NCI-H1694 (cell line): ENCODE measurements around the gene KLHDC1.
"Not testable (repeated sequence)": the region's sequence is repeated elsewhere in the genome, so short reads cannot be mapped to it uniquely, and the experiment has no call there.

Source experiments
- DNase-seq: peaks from one replicate; lab custom pipeline; 2025; lab: John Stamatoyannopoulos, UW

KLHDC1 gene

GRCh38 chr14:49692811-49693734, at the start of gene KLHDC1:
KLHDC1 (plus strand) TSS chr14:49693120; CDS start chr14:49693195, 75 bp downstream.
- peak; percentile 56 for DNase-seq

- no peak for DNase-seq
These were observed 39.4 kb upstream of the KLHDC1 start for GRCh38 chr14:49653508-49653907.

GRCh38 chr14:49654511-49654910, 38.4 kb upstream of the KLHDC1 start:
- no peak for DNase-seq

- not testable (repeated sequence) for DNase-seq
These were observed 35.4 kb upstream of the KLHDC1 start for GRCh38 chr14:49657500-49657899.

GRCh38 chr14:49659526-49660455, 33.1 kb upstream of the KLHDC1 start:
- no peak for DNase-seq

- no peak for DNase-seq
These were observed 22.4 kb upstream of the KLHDC1 start for GRCh38 chr14:49670475-49670874.

GRCh38 chr14:49673586-49673985, 19.3 kb upstream of the KLHDC1 start:
- DNase-seq, result no peak

GRCh38 chr14:49677643-49678042, 15.3 kb upstream of the KLHDC1 start:
- DNase-seq, result no peak

- DNase-seq, result no peak
These were observed 13.6 kb upstream of the KLHDC1 start for GRCh38 chr14:49679271-49679670.

- DNase-seq, result no peak
These were observed 6.5 kb upstream of the KLHDC1 start for GRCh38 chr14:49686425-49686824.

GRCh38 chr14:49687942-49688700, 4.8 kb upstream of the KLHDC1 start, which contains the start of gene POLE2:
POLE2 (minus strand) TSS chr14:49688214; CDS start chr14:49688203, 11 bp downstream.
- DNase-seq, result peak; percentile 20

- DNase-seq, result no peak
These were observed 4.3 kb upstream of the KLHDC1 start for GRCh38 chr14:49688701-49689030.

GRCh38 chr14:49691031-49691430, 1.9 kb upstream of the KLHDC1 start:
- no peak for DNase-seq

GRCh38 chr14:49692193-49692757, 645 bp upstream of the KLHDC1 start:
- DNase-seq, result no peak

- DNase-seq, result not testable (repeated sequence)
These were observed 810 bp downstream of the KLHDC1 start for GRCh38 chr14:49693735-49694124.

GRCh38 chr14:49702725-49703124, 9.8 kb downstream of the KLHDC1 start:
- DNase-seq, result no peak

- peak; percentile 76 for DNase-seq
These were observed 11.0 kb downstream of the KLHDC1 start for GRCh38 chr14:49703965-49704364.

GRCh38 chr14:49704471-49704870, 11.6 kb downstream of the KLHDC1 start:
- DNase-seq, result not testable (repeated sequence)

GRCh38 chr14:49710993-49711392, 18.1 kb downstream of the KLHDC1 start:
- DNase-seq, result not testable (repeated sequence)

GRCh38 chr14:49720744-49721143, 27.8 kb downstream of the KLHDC1 start:
- no peak for DNase-seq

GRCh38 chr14:49721733-49722435, 29.0 kb downstream of the KLHDC1 start:
- not testable (repeated sequence) for DNase-seq
